Testis (tissue), 3 donors: ENCODE results near the gene DOHH. TPM values are rescaled to one million over a fixed set of nuclear protein-coding genes. Genes with fewer than 3 reads are reported as not detected.

Experiments used
- DNase-seq: peaks from one replicate; pipeline ENCODE4 v3.0.0-alpha.2; 2019
- H3K27ac ChIP-seq, 2 donors: fragments of 200-600 bp; sonication (generic); one replicate each; pipeline ENCODE4 v1.5.1; 2019
- H3K27me3 ChIP-seq: fragments of 200-600 bp; sonication (generic); one replicate; pipeline ENCODE4 v1.5.1; 2019
- H3K36me3 ChIP-seq: fragments of 200-600 bp; sonication (generic); one replicate; pipeline ENCODE4 v1.5.1; 2017; ENCODE audit warnings: low read depth; ENCODE audit errors: missing control alignments
- H3K4me1 ChIP-seq: fragments of 200-600 bp; sonication (generic); one replicate; pipeline ENCODE4 v1.5.1; 2019
- H3K4me3 ChIP-seq, 2 donors: fragments of 200-600 bp; sonication (generic); one replicate each; pipeline ENCODE4 v1.5.1; 2017 to 2019
- H3K9me3 ChIP-seq: fragments of 200-600 bp; sonication (generic); one replicate; pipeline ENCODE4 v1.5.1; 2017
- POLR2A ChIP-seq: fragments of 450-650 bp; IDR thresholded peaks from one replicate; pipeline ENCODE4 v1.6.1; 2017; ENCODE audit warnings: antibody characterized with exemption, mild to moderate bottlenecking, moderate library complexity
- WGBS, 2 donors: methylation state at CpG; one replicate each; pipeline ENCODE4 v1.1.5; 2018; 5-methylcytosine and 5-hydroxymethylcytosine counted together
- intact Hi-C: fragments of 100-400 bp; cut with DNase I; formaldehyde crosslinking; loops from one replicate; pipeline ENCODE4 v1.15.1; 2023; ENCODE audit warnings: low total_unique reads
- polyA plus RNA-seq: library from polyadenylated mRNA; stranded (reverse); fragments of 350-450 nt; fragmentation: Illumina TruSeq; extraction: RNeasy Lipid Tissue Mini Kit (QIAGEN cat#74804); gene quantifications from one replicate; pipeline ENCODE4 v1.2.3, GENCODE V29; 2014; ENCODE audit warnings: low read depth, low replicate concordance; ENCODE audit not compliant: insufficient read depth
- total RNA-seq, 2 donors: library from RNA; depleted of rRNA; stranded (reverse); fragments of >200 nt; gene quantifications; one replicate each; pipeline ENCODE4 v1.2.3, GENCODE V29; 2016
- TF ChIP-seq, protein P1 (sequence below), 3 experiments: fragments of 450-650 bp in 2 of 3; fragments of 200-600 bp in 1 of 3; sonication (generic) in 1 of 3; IDR thresholded peaks; one replicate each; pipeline ENCODE4 v1.5.1; 2016 to 2019; ENCODE audit warnings: antibody characterized with exemption in 3 of 3, mild to moderate bottlenecking in 2 of 3, moderate library complexity in 1 of 3

The DOHH gene
- total and polyA plus RNA-seq, 3 donors from 2014 or later, result 10.7 to 29.1 (median 23.5) TPM

DNA sequence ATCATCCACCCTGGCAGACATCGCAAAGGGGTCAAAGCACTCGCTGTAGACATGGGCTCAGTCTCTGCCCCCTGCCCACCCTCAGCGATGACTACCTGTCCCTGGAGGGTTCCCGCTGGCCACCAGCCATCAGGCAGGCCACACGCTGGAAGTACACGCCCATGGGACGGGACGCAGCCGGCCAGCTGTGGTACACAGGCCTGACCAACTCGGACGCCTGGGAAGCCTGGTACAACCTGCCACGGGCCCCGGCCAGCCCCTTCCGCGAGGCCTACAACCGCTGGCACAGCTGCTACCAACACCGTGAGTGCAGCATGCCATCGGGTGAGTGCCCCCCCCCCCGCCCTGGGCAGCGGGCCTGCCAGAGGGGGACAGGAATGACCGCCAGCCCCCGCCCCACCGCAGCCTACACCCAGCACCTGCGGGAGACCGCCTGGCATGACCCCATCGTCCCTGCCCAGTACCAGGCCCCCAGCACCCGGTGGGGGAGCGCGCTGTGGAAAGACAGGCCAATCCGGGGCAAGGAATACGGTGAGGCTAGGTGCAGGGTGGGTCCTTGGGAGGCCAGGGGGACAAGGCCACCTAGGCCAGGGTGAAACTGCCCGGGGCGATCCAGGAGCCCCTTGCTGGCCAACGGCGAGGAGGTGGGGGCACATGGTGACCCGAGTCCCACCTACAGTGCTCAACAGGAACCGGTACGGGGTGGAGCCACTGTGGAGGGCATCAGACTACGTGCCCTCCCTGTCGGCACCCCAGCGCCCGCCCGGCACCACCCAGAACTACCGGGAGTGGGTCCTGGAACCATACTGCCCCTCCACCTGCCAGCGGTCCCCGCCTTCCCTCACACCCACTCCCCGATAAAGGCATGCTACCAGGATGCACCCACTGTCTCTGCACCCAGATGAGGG, 42.9 kb upstream of the DOHH start:
- Histone ChIP-seq H3K27me3 (no peaks in the 10 kb centered on the region), H3K4me1 (peaks cover 9% of the 10 kb centered on the region), H3K27ac (no peak overlapping the region), H3K36me3 (no peaks in the 10 kb centered on the region), H3K9me3 (no peaks in the 10 kb centered on the region), H3K4me3 (no peak overlapping the region)
- 85 to 93% methylated on average over 15 to 45 of the region's 47 CpGs for WGBS, 2 donors
- no peak for DNase-seq
- intact Hi-C loops, result no loop called here
- TF ChIP-seq POLR2A, result no peak
- TF ChIP-seq, protein P1, sequence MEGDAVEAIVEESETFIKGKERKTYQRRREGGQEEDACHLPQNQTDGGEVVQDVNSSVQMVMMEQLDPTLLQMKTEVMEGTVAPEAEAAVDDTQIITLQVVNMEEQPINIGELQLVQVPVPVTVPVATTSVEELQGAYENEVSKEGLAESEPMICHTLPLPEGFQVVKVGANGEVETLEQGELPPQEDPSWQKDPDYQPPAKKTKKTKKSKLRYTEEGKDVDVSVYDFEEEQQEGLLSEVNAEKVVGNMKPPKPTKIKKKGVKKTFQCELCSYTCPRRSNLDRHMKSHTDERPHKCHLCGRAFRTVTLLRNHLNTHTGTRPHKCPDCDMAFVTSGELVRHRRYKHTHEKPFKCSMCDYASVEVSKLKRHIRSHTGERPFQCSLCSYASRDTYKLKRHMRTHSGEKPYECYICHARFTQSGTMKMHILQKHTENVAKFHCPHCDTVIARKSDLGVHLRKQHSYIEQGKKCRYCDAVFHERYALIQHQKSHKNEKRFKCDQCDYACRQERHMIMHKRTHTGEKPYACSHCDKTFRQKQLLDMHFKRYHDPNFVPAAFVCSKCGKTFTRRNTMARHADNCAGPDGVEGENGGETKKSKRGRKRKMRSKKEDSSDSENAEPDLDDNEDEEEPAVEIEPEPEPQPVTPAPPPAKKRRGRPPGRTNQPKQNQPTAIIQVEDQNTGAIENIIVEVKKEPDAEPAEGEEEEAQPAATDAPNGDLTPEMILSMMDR (IDR thresholded peaks at IDR 0.05), result no peak

DNA sequence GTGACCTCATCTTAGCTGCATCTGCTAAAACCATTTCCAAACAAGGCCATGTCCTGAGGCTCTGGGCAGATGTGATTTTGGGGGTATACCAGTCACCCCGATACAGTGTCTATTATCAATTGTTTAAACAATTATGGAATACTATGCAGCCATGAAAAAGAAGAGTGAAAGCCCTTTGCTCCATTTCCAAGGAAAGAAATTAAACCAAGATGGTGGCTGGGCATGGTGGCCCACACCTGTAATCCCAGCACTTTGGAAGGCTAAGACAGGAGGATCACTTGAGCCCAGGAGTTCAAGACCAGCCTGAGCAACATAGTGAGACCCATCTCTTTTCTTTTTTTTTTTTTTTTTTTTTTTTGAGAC, 39.3 kb upstream of the DOHH start:
- 92 to 94% methylated on average over 1 of the region's 1 CpG for WGBS, 2 donors
- intact Hi-C loops, result no loop called here
- Histone ChIP-seq H3K36me3 (no peaks in the 10 kb centered on the region), H3K4me3 (no peak overlapping the region), H3K9me3 (no peaks in the 10 kb centered on the region), H3K27me3 (no peaks in the 10 kb centered on the region), H3K27ac (no peak overlapping the region), H3K4me1 (peaks cover 25% of the 10 kb centered on the region)
- no peak for TF ChIP-seq POLR2A
- TF ChIP-seq, protein P1 (IDR thresholded peaks at IDR 0.05), result no peak
- no peak for DNase-seq

DNA sequence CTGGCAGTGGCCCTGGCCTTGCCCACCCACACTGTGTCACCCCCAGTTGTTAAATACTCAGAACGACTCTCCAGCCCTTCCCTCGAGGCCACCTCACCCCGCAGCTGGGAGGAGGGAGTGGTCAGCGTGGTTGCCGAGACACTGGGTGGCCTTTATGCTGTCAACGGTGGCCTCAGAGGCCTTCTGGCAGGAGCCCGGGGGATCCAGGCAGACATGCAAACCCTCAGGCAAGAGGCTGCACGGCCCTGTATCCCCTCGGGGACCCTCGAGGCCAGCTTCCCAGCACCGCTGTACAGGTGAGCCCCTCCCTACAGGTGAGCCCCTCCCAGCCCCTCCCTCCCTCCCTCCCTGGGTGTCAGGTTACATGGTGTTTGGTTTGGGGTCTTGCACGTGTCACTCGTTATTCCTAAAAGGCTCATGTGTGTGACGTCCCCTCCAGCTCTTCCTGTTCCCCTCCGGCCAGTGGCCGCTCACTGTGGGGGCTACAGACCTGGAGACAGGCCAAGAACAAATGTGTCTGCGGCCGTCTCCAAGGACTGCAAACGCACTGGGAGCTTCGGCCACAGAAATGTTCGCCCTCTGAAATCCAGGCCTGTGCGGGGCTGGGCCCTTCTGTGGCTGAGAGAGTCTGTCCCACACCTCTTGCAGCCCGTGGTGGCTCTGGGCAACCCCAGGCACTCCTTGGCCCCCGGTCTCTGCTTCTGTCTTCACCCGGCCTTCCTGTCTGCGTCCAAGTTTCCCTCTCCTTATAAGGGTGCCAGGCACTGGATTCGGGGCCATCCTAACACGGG, 38.7 kb upstream of the DOHH start, which contains the start of gene TEKTIP1:
Gene TEKTIP1 (plus strand): TSS at position 210 of the 791 bp plus-strand sequence. CDS start 4 bp downstream, at position 214.
- intact Hi-C loops, result no loop called here
- TF ChIP-seq POLR2A, result no peak
- TF ChIP-seq, protein P1 (IDR thresholded peaks at IDR 0.05), result no peak
- H3K9me3 ChIP-seq, result no peaks in the 10 kb centered on the region
- no peak for DNase-seq
- peaks cover 25% of the 10 kb centered on the region for H3K4me1 ChIP-seq
- H3K27me3 ChIP-seq, result no peaks in the 10 kb centered on the region
- H3K27ac ChIP-seq, result no peak within 1 kb of the TSS
- 43 to 56% methylated on average over 14 to 27 of the region's 28 CpGs for WGBS, 2 donors
- no peaks in the 10 kb centered on the region for H3K36me3 ChIP-seq
- no peak within 1 kb of the TSS for H3K4me3 ChIP-seq

DNA sequence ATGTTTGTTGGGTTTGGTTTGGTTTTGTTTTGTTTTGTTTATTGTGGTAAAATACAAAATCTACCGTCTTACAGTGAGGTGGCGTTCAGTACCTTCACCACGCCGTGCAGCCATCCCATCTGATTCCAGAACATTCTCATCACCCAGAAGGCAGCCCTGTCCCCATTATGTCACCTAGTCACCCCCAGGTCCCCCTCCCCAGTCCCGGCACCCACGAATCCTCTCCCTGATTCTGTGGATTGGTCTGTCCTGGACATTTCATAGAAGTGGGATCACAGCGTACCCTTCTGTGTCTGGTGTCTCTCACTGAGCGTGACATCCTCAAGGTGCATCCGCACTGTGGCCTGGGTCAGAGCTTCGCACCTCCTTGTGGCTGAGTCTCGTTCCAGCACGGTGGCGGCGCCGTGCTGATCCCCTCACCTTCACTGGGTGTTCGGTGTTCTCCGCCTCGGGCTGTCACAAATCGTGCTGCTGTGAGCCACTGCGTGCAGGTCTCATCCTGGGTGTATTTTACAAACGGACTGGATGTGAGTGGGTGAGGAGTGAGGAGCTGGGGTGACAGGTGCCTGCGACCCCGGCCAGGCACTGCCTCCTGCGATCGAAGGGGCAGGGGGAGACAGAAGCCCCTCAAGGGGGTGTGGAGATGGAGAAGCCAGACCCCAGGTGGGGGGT, 37.9 kb upstream of the DOHH start:
- no peak overlapping the region for H3K27ac ChIP-seq
- no peaks in the 10 kb centered on the region for H3K27me3 ChIP-seq
- H3K4me1 ChIP-seq, result peaks cover 29% of the 10 kb centered on the region
- no peak overlapping the region for H3K4me3 ChIP-seq
- no peak for DNase-seq
- TF ChIP-seq, protein P1 (IDR thresholded peaks at IDR 0.05), result no peak
- no peak for TF ChIP-seq POLR2A
- no peaks in the 10 kb centered on the region for H3K9me3 ChIP-seq
- 81 to 87% methylated on average over 16 to 25 of the region's 25 CpGs for WGBS, 2 donors
- intact Hi-C loops, result no loop called here
- H3K36me3 ChIP-seq, result no peaks in the 10 kb centered on the region
